Erythroblast (primary cell): ENCODE measurements around the gene LRRIQ3.

Experiments used
- GATA1 ChIP-seq: IDR thresholded peaks from 2 replicates; pipeline ENCODE4 v1.6.1; 2011; ENCODE audit warnings: low read depth, mild to moderate bottlenecking, control low read depth, low read length, moderate library complexity
- POLR2A ChIP-seq: IDR thresholded peaks from 2 replicates; pipeline ENCODE4 v1.6.1; 2011; ENCODE audit warnings: mild to moderate bottlenecking, low read length

DNA sequence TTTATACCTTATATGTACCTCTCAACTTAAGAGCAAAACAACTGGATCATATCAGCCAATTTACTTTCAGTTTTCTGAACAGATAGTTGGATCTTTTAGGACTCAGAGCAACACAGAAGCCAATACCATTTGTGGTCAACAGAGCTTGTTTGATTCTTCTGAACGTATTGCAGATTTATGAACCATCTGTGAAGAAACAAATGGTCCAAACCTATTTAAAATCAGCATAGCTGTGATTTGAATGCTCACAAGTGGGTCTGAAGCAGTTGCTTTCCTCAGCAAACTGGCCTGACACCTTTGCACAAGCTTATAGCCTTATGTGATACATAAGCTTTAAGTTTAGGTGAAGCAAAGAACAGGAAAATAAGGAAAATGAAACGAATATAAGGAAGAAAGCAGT, 147.6 kb downstream of the LRRIQ3 start:
- TF ChIP-seq POLR2A (no peak), GATA1 (no peak)
